HG03159 (cell line): ENCODE measurements around the gene MYO1B.

Experiments used
- ATAC-seq: cut with Tn5 transposase; IDR thresholded peaks from one replicate; pipeline ENCODE4 v1.9.1; 2021; ENCODE audit warnings: mild to moderate bottlenecking, moderate library complexity; ENCODE audit not compliant: unreplicated experiment

Gene MYO1B

GRCh38 chr2:191389288-191389687 is 144.1 kb downstream of the MYO1B start:
- no peak for ATAC-seq

- no peak for ATAC-seq
Measured at GRCh38 chr2:191391171-191391570, 146.0 kb downstream of the MYO1B start.

GRCh38 chr2:191394043-191394442 is 148.8 kb downstream of the MYO1B start:
- ATAC-seq: no peak

- no peak for ATAC-seq
Measured at GRCh38 chr2:191396794-191397193, 151.6 kb downstream of the MYO1B start.

GRCh38 chr2:191399601-191400000 is 154.4 kb downstream of the MYO1B start:
- ATAC-seq: no peak

- no peak for ATAC-seq
Measured at GRCh38 chr2:191401287-191401686, 156.1 kb downstream of the MYO1B start.

GRCh38 chr2:191402966-191403565 is 157.9 kb downstream of the MYO1B start:
- ATAC-seq: no peak

GRCh38 chr2:191404568-191404991 is 159.4 kb downstream of the MYO1B start:
- no peak for ATAC-seq

- no peak for ATAC-seq
Measured at GRCh38 chr2:191405546-191405945, 160.3 kb downstream of the MYO1B start.

GRCh38 chr2:191410646-191411436 is 165.6 kb downstream of the MYO1B start:
- no peak for ATAC-seq

- no peak for ATAC-seq
Measured at GRCh38 chr2:191411472-191411871, 166.3 kb downstream of the MYO1B start.

GRCh38 chr2:191412353-191412752 is 167.1 kb downstream of the MYO1B start:
- no peak for ATAC-seq

GRCh38 chr2:191415101-191415500 is 169.9 kb downstream of the MYO1B start:
- no peak for ATAC-seq

GRCh38 chr2:191415858-191416257 is 170.7 kb downstream of the MYO1B start:
- ATAC-seq: no peak

GRCh38 chr2:191417746-191418145 is 172.5 kb downstream of the MYO1B start:
- ATAC-seq: no peak

GRCh38 chr2:191421950-191422349 is 176.7 kb downstream of the MYO1B start:
- no peak for ATAC-seq

- no peak for ATAC-seq
Measured at GRCh38 chr2:191427031-191427430, 181.8 kb downstream of the MYO1B start.

- ATAC-seq: no peak
Measured at GRCh38 chr2:191428141-191428540, 182.9 kb downstream of the MYO1B start.

- ATAC-seq: no peak
Measured at GRCh38 chr2:191430476-191430875, 185.3 kb downstream of the MYO1B start.

- ATAC-seq: no peak
Measured at GRCh38 chr2:191432121-191432520, 186.9 kb downstream of the MYO1B start.

GRCh38 chr2:191434072-191434471 is 188.9 kb downstream of the MYO1B start:
- ATAC-seq: no peak

GRCh38 chr2:191435141-191435540 is 189.9 kb downstream of the MYO1B start:
- no peak for ATAC-seq
